Vagina (tissue), 2 donors: ENCODE measurements around the gene CCDC40. TPM values are rescaled to one million over a fixed set of nuclear protein-coding genes. Genes with fewer than 3 reads are reported as not detected.

Source experiments
- DNase-seq, 2 donors: peaks; one replicate each; pipeline ENCODE4 v3.0.0-alpha.2; 2017; ENCODE audit errors: extremely low spot score in 2 of 2
- H3K27ac ChIP-seq: fragments of 200-600 bp; sonication (generic); one replicate; pipeline ENCODE4 v1.5.1; 2019
- H3K27me3 ChIP-seq: fragments of 200-600 bp; sonication (generic); one replicate; pipeline ENCODE4 v1.5.1; 2019
- H3K36me3 ChIP-seq, 2 donors: fragments of 200-600 bp; sonication (generic); one replicate each; pipeline ENCODE4 v1.5.1; 2017 to 2019
- H3K4me1 ChIP-seq: fragments of 200-600 bp; sonication (generic); one replicate; pipeline ENCODE4 v1.5.1; 2019
- H3K4me3 ChIP-seq, 2 donors: fragments of 200-600 bp; sonication (generic); 1 replicate in 1 of 2; 2 replicates in 1 of 2; pipeline ENCODE4 v1.5.1; 2016 to 2019
- H3K9me3 ChIP-seq: fragments of 200-600 bp; sonication (generic); one replicate; pipeline ENCODE4 v1.5.1; 2019
- POLR2A ChIP-seq, 2 donors: fragments of 450-650 bp; IDR thresholded peaks; one replicate each; pipeline ENCODE4 v1.6.1; 2017; ENCODE audit warnings: antibody characterized with exemption in 2 of 2, mild to moderate bottlenecking in 2 of 2, moderate library complexity in 2 of 2
- POLR2AphosphoS5 ChIP-seq, 2 donors: sonication (generic); formaldehyde crosslinking; IDR thresholded peaks; one replicate each; pipeline ENCODE4 v1.9.0; 2017; ENCODE audit warnings: antibody characterized with exemption in 2 of 2, mild to moderate bottlenecking in 2 of 2, low read depth in 1 of 2; ENCODE audit not compliant: insufficient read depth in 1 of 2
- intact Hi-C: fragments of 100-400 bp; cut with DNase I; formaldehyde crosslinking; loops from one replicate; pipeline ENCODE4 v1.15.1; 2023
- total RNA-seq: library from RNA; depleted of rRNA; stranded (reverse); fragments of >200 nt; gene quantifications from one replicate; pipeline ENCODE4 v1.2.3, GENCODE V29; 2016
- TF ChIP-seq, protein P1 (sequence below), 3 experiments: fragments of 450-650 bp in 2 of 3; fragments of 200-600 bp in 1 of 3; sonication (generic) in 1 of 3; IDR thresholded peaks; one replicate each; pipeline ENCODE4 v1.5.1; 2017 to 2019; ENCODE audit warnings: antibody characterized with exemption in 3 of 3, mild to moderate bottlenecking in 2 of 3, moderate library complexity in 2 of 3

The CCDC40 gene
- total RNA-seq, 1 donor from 2014 or later: 9.3 TPM

DNA sequence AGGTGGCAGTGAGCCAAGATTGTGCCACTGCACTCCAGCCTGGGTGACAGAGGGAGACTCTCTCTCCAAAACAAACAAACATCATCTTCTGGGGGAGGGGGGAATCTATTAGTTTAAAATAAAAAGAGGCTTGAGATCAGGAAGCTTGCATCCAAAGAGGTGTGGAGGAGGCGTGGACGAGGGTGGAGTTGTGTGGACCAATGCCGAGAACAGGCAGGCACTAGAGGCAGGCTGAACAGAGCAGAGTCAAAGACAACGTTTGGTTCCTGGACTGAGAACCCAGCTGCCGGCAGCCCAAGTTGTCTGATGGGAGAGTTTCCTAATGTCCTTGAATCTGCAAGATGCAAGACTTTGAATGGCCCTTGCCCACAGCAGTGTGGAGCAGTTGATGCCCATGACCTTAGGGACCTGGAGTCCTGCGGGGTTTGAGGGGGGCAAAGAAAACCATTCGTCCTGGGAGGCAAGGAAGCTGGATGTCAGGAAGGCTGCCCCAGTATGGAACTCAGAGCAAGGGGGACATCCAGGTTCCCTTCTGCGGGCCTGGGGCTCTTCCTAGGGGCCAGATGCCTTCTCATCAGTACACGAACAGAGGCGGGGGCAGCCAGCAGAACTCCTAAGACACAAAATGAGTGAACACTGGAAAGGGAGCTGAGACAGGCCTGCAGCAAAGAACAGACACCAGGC is 9.9 kb upstream of the CCDC40 start:
- no peak for DNase-seq
- Histone ChIP-seq H3K4me1 (peaks cover 71% of the 10 kb centered on the region), H3K4me3 (no peak overlapping the region), H3K27ac (no peak overlapping the region), H3K9me3 (no peaks in the 10 kb centered on the region), H3K27me3 (no peaks in the 10 kb centered on the region), H3K36me3 (no peaks in the 10 kb centered on the region)
- intact Hi-C loops: loop anchor here (5.0 kb wide), 1 partner anchor 46 kb away; no protein-coding TSS in a partner anchor
- TF ChIP-seq POLR2A (IDR thresholded peaks at IDR 0.05) (no peak), POLR2AphosphoS5 (IDR thresholded peaks at IDR 0.05; ENCODE audit: insufficient read depth in 1 of 2, low read depth in 1 of 2) (no peak)
- TF ChIP-seq, protein P1, sequence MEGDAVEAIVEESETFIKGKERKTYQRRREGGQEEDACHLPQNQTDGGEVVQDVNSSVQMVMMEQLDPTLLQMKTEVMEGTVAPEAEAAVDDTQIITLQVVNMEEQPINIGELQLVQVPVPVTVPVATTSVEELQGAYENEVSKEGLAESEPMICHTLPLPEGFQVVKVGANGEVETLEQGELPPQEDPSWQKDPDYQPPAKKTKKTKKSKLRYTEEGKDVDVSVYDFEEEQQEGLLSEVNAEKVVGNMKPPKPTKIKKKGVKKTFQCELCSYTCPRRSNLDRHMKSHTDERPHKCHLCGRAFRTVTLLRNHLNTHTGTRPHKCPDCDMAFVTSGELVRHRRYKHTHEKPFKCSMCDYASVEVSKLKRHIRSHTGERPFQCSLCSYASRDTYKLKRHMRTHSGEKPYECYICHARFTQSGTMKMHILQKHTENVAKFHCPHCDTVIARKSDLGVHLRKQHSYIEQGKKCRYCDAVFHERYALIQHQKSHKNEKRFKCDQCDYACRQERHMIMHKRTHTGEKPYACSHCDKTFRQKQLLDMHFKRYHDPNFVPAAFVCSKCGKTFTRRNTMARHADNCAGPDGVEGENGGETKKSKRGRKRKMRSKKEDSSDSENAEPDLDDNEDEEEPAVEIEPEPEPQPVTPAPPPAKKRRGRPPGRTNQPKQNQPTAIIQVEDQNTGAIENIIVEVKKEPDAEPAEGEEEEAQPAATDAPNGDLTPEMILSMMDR (IDR thresholded peaks at IDR 0.05): no peak

DNA sequence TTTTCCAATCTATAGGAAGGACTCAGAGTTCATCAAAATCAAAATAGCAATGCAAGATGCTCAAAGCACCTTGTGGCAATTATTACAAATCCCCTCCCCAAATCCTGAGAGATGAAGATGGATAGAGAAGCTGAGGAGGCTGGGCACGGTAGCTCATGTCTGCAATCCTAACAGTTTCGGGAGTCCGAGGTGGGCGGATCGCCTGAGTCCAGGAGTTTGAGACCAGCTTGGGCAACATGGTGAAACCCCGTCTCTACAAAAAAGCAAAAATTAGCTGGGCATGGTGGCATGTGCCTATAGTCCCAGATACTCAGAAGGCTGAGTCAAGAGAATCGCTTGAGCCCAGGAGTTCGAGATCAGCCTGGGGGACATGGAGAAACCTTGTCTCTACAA is 9.4 kb upstream of the CCDC40 start:
- Histone ChIP-seq H3K27ac (no peak overlapping the region), H3K36me3 (no peaks in the 10 kb centered on the region), H3K4me1 (peaks cover 71% of the 10 kb centered on the region), H3K27me3 (no peaks in the 10 kb centered on the region), H3K4me3 (no peak overlapping the region), H3K9me3 (no peaks in the 10 kb centered on the region)
- intact Hi-C loops: loop anchor here (5.0 kb wide), 1 partner anchor 45 kb away; no protein-coding TSS in a partner anchor
- TF ChIP-seq POLR2AphosphoS5 (IDR thresholded peaks at IDR 0.05; ENCODE audit: insufficient read depth in 1 of 2, low read depth in 1 of 2) (no peak), POLR2A (IDR thresholded peaks at IDR 0.05) (no peak)
- TF ChIP-seq, protein P1 (IDR thresholded peaks at IDR 0.05): no peak
- no peak for DNase-seq

DNA sequence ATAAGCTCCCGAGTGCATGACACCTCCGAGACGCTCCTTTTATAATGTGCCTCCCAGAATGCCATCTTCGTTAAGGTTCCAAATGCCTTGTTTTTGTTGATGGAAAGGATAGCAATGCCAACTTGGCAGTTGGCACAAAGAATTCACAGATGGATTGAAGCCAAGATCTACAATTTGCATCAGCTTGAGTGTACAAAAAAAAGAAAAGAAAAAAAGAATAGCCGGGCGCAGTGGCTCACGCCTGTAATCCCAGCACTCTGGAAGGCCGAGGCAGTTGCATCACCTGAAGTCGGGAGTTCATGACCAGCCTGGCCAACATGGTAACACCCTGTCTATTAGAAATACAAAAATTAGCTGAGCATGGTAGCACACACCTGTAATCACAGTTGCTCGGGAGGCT is 8.4 kb upstream of the CCDC40 start:
- TF ChIP-seq, protein P1 (IDR thresholded peaks at IDR 0.05): no peak
- TF ChIP-seq POLR2A (IDR thresholded peaks at IDR 0.05) (no peak), POLR2AphosphoS5 (IDR thresholded peaks at IDR 0.05; ENCODE audit: insufficient read depth in 1 of 2, low read depth in 1 of 2) (no peak)
- Histone ChIP-seq H3K27me3 (no peaks in the 10 kb centered on the region), H3K36me3 (no peaks in the 10 kb centered on the region), H3K27ac (peak overlapping the region; percentile 70), H3K4me3 (no peak overlapping the region), H3K9me3 (no peaks in the 10 kb centered on the region), H3K4me1 (peaks cover 71% of the 10 kb centered on the region)
- intact Hi-C loops: loop anchor here (5.0 kb wide), 1 partner anchor 44 kb away; no protein-coding TSS in a partner anchor
- no peak for DNase-seq

DNA sequence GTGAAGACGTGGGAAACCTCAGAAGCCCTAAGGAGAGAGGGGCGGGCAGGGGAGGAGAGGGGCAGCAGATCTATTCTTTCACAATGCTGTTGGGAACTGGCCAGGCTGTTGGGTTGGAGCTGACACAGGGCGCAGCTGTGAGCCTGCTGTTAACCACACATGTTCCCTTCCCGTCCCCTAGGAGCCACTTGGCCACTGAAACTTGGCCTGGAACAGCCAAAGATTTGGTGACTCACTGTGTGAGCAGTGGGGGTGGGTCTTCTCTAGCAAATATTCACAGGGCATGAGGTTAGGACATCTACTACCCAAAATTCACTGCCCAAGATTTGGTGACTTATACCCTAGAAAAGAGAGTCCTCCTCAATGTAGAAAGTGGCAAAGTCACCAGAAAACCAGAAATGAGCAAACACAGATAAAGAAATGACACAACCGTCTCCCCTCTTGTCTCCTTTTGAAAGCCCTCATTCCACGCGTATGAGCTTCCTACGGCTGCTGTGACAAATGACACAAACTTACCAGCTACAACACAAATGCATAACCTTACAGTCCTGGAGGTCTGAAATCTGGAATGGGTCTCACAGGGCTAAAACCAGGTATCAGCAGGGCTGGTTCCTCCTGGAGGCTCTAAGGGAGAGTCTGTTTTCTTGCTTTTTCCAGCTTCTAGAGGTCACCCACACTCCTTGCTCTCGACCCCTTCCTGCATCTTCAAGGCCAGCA is 7.0 kb upstream of the CCDC40 start:
- Histone ChIP-seq H3K27me3 (no peaks in the 10 kb centered on the region), H3K9me3 (no peaks in the 10 kb centered on the region), H3K36me3 (no peaks in the 10 kb centered on the region), H3K4me3 (no peak overlapping the region), H3K27ac (peak overlapping the region; percentile 70), H3K4me1 (peaks cover 71% of the 10 kb centered on the region)
- peak in 1 of 2 donors; percentile 96 for DNase-seq
- TF ChIP-seq, protein P1 (IDR thresholded peaks at IDR 0.05): no peak
- TF ChIP-seq POLR2AphosphoS5 (IDR thresholded peaks at IDR 0.05; ENCODE audit: insufficient read depth in 1 of 2, low read depth in 1 of 2): peak in 1 of 2 donors; percentile 71
- intact Hi-C loops: loop anchor here (5.0 kb wide), 1 partner anchor 43 kb away; no protein-coding TSS in a partner anchor
